Liver (tissue), 9 donors: ENCODE data around the gene FANCG. TPM values are rescaled to one million over a fixed set of nuclear protein-coding genes. Genes with fewer than 3 reads are reported as not detected.

Experiments
- DNase-seq: peaks from one replicate; pipeline ENCODE4 v3.0.0-alpha.2; 2017; ENCODE audit warnings: low spot score
- H3K27ac ChIP-seq, 2 donors: one replicate each; pipeline ENCODE4 v1.7.0; 2013; ENCODE audit warnings: inconsistent platforms in 2 of 2, low read length in 2 of 2, control low read depth in 1 of 2, low read depth in 1 of 2, mild to moderate bottlenecking in 1 of 2
- H3K27me3 ChIP-seq, 4 donors: one replicate each; pipeline versions ENCODE4 v1.6.1 to v1.7.0; 2013; ENCODE audit warnings: low read length in 3 of 4, inconsistent platforms in 1 of 4, mild to moderate bottlenecking in 1 of 4, moderate library complexity in 1 of 4; ENCODE audit not compliant: control insufficient read depth in 4 of 4, insufficient read depth in 4 of 4
- H3K36me3 ChIP-seq, 4 donors: one replicate each; pipeline versions ENCODE4 v1.6.1 to v1.7.0; 2013; ENCODE audit warnings: low read length in 3 of 4, mild to moderate bottlenecking in 3 of 4, low read depth in 1 of 4, moderate library complexity in 1 of 4; ENCODE audit not compliant: control insufficient read depth in 4 of 4, insufficient read depth in 3 of 4
- H3K4me1 ChIP-seq, 4 donors: one replicate each; pipeline versions ENCODE4 v1.6.1 to v1.7.0; 2013; ENCODE audit warnings: low read length in 3 of 4, mild to moderate bottlenecking in 3 of 4, moderate library complexity in 1 of 4; ENCODE audit not compliant: control insufficient read depth in 4 of 4, insufficient read depth in 4 of 4
- H3K4me3 ChIP-seq, 3 donors: one replicate each; pipeline versions ENCODE4 v1.6.1 to v1.7.0; 2013; ENCODE audit warnings: low read length in 3 of 3, control low read depth in 1 of 3, low read depth in 1 of 3, mild to moderate bottlenecking in 1 of 3
- H3K9ac ChIP-seq, 2 donors: one replicate each; pipeline ENCODE4 v1.7.0; 2013; ENCODE audit warnings: low read length in 2 of 2, mild to moderate bottlenecking in 2 of 2, moderate library complexity in 2 of 2, control low read depth in 1 of 2, low read depth in 1 of 2
- H3K9me3 ChIP-seq, 4 donors: one replicate each; pipeline versions ENCODE4 v1.6.1 to v1.7.0; 2013; ENCODE audit warnings: low read length in 3 of 4; ENCODE audit not compliant: control insufficient read depth in 4 of 4
- EGR1 ChIP-seq, 2 donors: IDR thresholded peaks; 2 replicates each; pipeline ENCODE4 v1.6.1; 2016 to 2018; ENCODE audit warnings: antibody characterized with exemption in 2 of 2, low read depth in 2 of 2
- FOXA2 ChIP-seq: IDR thresholded peaks from 2 replicates; pipeline ENCODE4 v1.6.1; 2016; ENCODE audit warnings: antibody characterized with exemption
- GABPA ChIP-seq, 2 donors: IDR thresholded peaks in 1 of 2; conservative IDR thresholded peaks in 1 of 2; 2 replicates each; pipeline ENCODE4 v1.6.1; 2016; ENCODE audit warnings: antibody characterized with exemption in 2 of 2, mild to moderate bottlenecking in 1 of 2, moderate library complexity in 1 of 2
- HNF4A ChIP-seq, 2 donors: conservative IDR thresholded peaks; 2 replicates each; pipeline ENCODE4 v1.6.1; 2016; ENCODE audit warnings: antibody characterized with exemption in 2 of 2, mild to moderate bottlenecking in 2 of 2
- HNF4G ChIP-seq: IDR thresholded peaks from 2 replicates; pipeline ENCODE4 v1.6.1; 2016; ENCODE audit warnings: antibody characterized with exemption
- JUND ChIP-seq, 2 donors: IDR thresholded peaks; 2 replicates each; pipeline ENCODE4 v1.6.1; 2016; ENCODE audit warnings: antibody characterized with exemption in 2 of 2
- NR2F2 ChIP-seq: IDR thresholded peaks from 2 replicates; pipeline ENCODE4 v1.6.1; 2016; ENCODE audit warnings: antibody characterized with exemption
- RAD21 ChIP-seq, 2 donors: IDR thresholded peaks; 2 replicates each; pipeline ENCODE4 v1.6.1; 2016; ENCODE audit warnings: antibody characterized with exemption in 2 of 2, mild to moderate bottlenecking in 2 of 2
- REST ChIP-seq: IDR thresholded peaks from 2 replicates; pipeline ENCODE4 v1.6.1; 2016; ENCODE audit warnings: antibody characterized with exemption, mild to moderate bottlenecking
- RXRA ChIP-seq, 2 donors: IDR thresholded peaks; 2 replicates each; pipeline ENCODE4 v1.6.1; 2017 to 2018; ENCODE audit warnings: antibody characterized with exemption in 2 of 2, mild to moderate bottlenecking in 1 of 2
- SP1 ChIP-seq: IDR thresholded peaks from 2 replicates; pipeline ENCODE4 v1.6.1; 2018; ENCODE audit warnings: antibody characterized with exemption, mild to moderate bottlenecking
- TAF1 ChIP-seq: conservative IDR thresholded peaks from 2 replicates; pipeline ENCODE4 v1.6.1; 2016; ENCODE audit warnings: antibody characterized with exemption, mild to moderate bottlenecking
- YY1 ChIP-seq: IDR thresholded peaks from 2 replicates; pipeline ENCODE4 v1.6.1; 2016; ENCODE audit warnings: antibody characterized with exemption, mild to moderate bottlenecking
- WGBS: extraction: QIAGEN DNeasy Blood & Tissue Kit; methylation state at CpG from one replicate; pipeline ENCODE4 v1.1.7; 2013; 5-methylcytosine and 5-hydroxymethylcytosine counted together
- polyA plus RNA-seq, 2 donors: library from polyadenylated mRNA; stranded (reverse) in 1 of 2; unstranded in 1 of 2; fragments of 200-250 nt in 1 of 2; fragments of >200 nt in 1 of 2; fragmentation: Nextera tagmentation in 1 of 2; extraction: Ambion mirVana in 1 of 2; gene quantifications; one replicate each; pipeline versions ENCODE4 v1.2.1 to v1.2.3, GENCODE V29; 2013 to 2015
- total RNA-seq, 2 donors: library from RNA; depleted of rRNA; stranded (reverse); fragments of >200 nt; gene quantifications; one replicate each; pipeline ENCODE4 v1.2.3, GENCODE V29; 2014
- TF ChIP-seq, protein P1 (sequence below): IDR thresholded peaks from 2 replicates; pipeline ENCODE4 v1.6.1; 2016; ENCODE audit warnings: antibody characterized with exemption
- TF ChIP-seq, protein P2 (sequence below): fragments of 150-350 bp; IDR thresholded peaks from 2 replicates; pipeline ENCODE4 v1.5.1; 2017; ENCODE audit warnings: improper control_type of control experiment, low read depth, low read length; ENCODE audit not compliant: missing input control
- donor health status: healthy.
- donor health status: healthy.
- donor health status: healthy.
- donor health status: healthy.
- donor health status: healthy.

FANCG gene
- total and polyA plus RNA-seq, 4 donors, result 1.7 to 16.0 (median 4.0) TPM

DNA sequence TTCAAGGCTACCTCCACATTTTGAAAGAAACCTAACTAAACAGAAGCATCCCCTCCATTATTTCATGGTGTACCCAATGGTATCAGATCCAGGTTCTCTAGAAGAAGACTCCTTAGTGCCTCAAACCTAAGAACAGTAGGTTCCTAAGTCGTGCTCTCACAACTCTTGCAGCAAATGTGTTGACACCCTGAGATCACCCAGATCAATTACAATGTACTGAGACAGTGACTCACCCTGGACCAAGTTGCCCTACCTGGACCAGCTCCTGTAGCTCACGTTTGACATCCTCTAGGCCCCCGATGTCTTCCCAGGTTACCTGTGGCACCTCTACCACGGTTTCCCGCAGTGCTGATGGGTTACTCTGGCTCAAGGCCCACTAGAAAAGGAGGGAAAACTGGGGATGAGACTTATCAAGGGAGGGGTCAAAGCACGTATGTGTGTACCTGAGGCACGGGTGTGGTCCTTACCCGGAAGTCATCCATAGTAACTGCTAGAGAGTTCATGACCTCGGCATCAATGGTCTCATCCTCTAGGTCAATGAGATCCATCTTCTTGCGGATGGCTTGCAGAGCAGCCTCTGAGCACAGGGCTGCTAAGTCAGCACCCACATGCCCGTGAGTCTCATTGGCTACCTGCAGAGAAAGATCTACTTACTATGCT, 19.1 kb downstream of the FANCG start:
- H3K9ac ChIP-seq, result no peak overlapping the region
- TF ChIP-seq TAF1, result no peak
- no peak for TF ChIP-seq RXRA (IDR thresholded peaks at IDR 0.05)
- TF ChIP-seq JUND (IDR thresholded peaks at IDR 0.05), result no peak
- no peak for TF ChIP-seq HNF4A (conservative IDR thresholded peaks at IDR 0.05)
- TF ChIP-seq HNF4G, result no peak
- no peak for TF ChIP-seq YY1
- TF ChIP-seq GABPA (IDR thresholded peaks at IDR 0.05 in 1 of 2, conservative IDR thresholded peaks at IDR 0.05 in 1 of 2), result no peak
- TF ChIP-seq NR2F2, result no peak
- no peak for DNase-seq
- WGBS, result 94% methylated on average over 11 of the region's 11 CpGs
- no peak overlapping the region for H3K4me3 ChIP-seq
- no peaks in the 10 kb centered on the region for H3K4me1 ChIP-seq
- H3K9me3 ChIP-seq, result no peaks in the 10 kb centered on the region
- H3K27me3 ChIP-seq, result no peaks in the 10 kb centered on the region
- H3K36me3 ChIP-seq, result peaks cover 46 to 97% (median 95%) of the 10 kb centered on the region in 4 donors
- H3K27ac ChIP-seq, result no peak overlapping the region

DNA sequence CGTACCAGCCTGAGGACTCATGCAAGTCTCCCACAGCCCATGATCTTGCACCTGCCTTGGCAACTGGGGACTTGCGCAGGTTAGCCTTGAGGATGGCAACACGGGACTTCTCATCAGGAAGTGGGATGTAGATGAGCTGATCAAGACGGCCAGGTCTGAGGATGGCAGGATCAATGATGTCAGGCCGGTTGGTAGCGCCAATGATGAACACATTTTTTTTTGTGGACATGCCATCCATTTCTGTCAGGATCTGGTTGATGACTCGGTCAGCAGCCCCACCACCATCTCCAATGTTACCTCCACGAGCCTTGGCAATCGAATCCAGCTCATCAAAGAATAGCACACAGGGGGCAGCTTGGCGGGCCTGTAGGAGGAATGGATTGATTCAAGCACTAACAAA, 20.3 kb downstream of the FANCG start:
- no peaks in the 10 kb centered on the region for H3K27me3 ChIP-seq
- WGBS, result 96% methylated on average over 10 of the region's 10 CpGs
- no peak overlapping the region for H3K4me3 ChIP-seq

DNA sequence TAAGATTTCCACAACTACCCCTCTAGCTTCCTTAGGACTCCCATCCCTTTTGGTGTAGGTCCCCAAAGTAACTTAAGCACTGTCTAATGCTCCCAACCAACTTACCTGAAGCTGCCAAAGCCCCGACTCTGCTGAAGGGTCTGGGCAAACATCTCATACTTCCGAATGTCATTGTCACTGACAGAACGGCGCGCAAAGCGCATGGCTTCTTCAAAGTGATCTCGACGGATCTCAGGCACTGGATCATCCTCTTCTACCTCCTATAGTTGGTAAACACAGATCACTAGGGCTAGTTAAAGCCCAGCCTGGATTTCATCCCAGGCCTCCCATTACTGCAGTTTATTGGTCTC, 22.5 kb downstream of the FANCG start:
- DNase-seq, result no peak
- H3K4me3 ChIP-seq, result no peak overlapping the region
- no peak overlapping the region for H3K27ac ChIP-seq
- no peak overlapping the region for H3K9ac ChIP-seq
- no peaks in the 10 kb centered on the region for H3K27me3 ChIP-seq
- WGBS, result 97% methylated on average over 8 of the region's 8 CpGs
- peaks cover 34 to 79% (median 74%) of the 10 kb centered on the region in 4 donors for H3K36me3 ChIP-seq
- no peaks in the 10 kb centered on the region for H3K4me1 ChIP-seq
- no peak for TF ChIP-seq RAD21 (IDR thresholded peaks at IDR 0.05)
- no peaks in the 10 kb centered on the region for H3K9me3 ChIP-seq

More for the DNA sequence above, 20.3 kb downstream of the FANCG start:
- no peaks in the 10 kb centered on the region for H3K4me1 ChIP-seq
- no peak for TF ChIP-seq NR2F2
- TF ChIP-seq FOXA2, result no peak
- TF ChIP-seq SP1, result no peak
- no peak for TF ChIP-seq RXRA (IDR thresholded peaks at IDR 0.05)
- no peak for TF ChIP-seq HNF4G
- no peak for TF ChIP-seq GABPA (IDR thresholded peaks at IDR 0.05 in 1 of 2, conservative IDR thresholded peaks at IDR 0.05 in 1 of 2)
- TF ChIP-seq, protein P1, sequence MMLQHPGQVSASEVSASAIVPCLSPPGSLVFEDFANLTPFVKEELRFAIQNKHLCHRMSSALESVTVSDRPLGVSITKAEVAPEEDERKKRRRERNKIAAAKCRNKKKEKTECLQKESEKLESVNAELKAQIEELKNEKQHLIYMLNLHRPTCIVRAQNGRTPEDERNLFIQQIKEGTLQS, result no peak
- peaks cover 43 to 95% (median 90%) of the 10 kb centered on the region in 4 donors for H3K36me3 ChIP-seq
- H3K27ac ChIP-seq, result no peak overlapping the region
- H3K9ac ChIP-seq, result no peak overlapping the region
- H3K9me3 ChIP-seq, result no peaks in the 10 kb centered on the region
- no peak for DNase-seq

GRCh38 chr9:35056571-35057270, 23.0 kb downstream of the FANCG start:
- H3K9me3 ChIP-seq, result no peaks in the 10 kb centered on the region
- no peak for DNase-seq
- H3K4me3 ChIP-seq, result no peak overlapping the region
- H3K27ac ChIP-seq, result no peak overlapping the region
- H3K9ac ChIP-seq, result no peak overlapping the region
- no peaks in the 10 kb centered on the region for H3K27me3 ChIP-seq
- H3K36me3 ChIP-seq, result peaks cover 31 to 73% (median 71%) of the 10 kb centered on the region in 4 donors
- 93% methylated on average over 9 of the region's 9 CpGs for WGBS
- no peaks in the 10 kb centered on the region for H3K4me1 ChIP-seq
- TF ChIP-seq HNF4A (conservative IDR thresholded peaks at IDR 0.05) (no peak), RXRA (IDR thresholded peaks at IDR 0.05) (no peak), EGR1 (IDR thresholded peaks at IDR 0.05; ENCODE audit: low read depth in 2 of 2) (no peak), JUND (IDR thresholded peaks at IDR 0.05) (no peak), REST (no peak), SP1 (no peak), YY1 (no peak), TAF1 (no peak)
- TF ChIP-seq, protein P1, result no peak
- TF ChIP-seq, protein P2, sequence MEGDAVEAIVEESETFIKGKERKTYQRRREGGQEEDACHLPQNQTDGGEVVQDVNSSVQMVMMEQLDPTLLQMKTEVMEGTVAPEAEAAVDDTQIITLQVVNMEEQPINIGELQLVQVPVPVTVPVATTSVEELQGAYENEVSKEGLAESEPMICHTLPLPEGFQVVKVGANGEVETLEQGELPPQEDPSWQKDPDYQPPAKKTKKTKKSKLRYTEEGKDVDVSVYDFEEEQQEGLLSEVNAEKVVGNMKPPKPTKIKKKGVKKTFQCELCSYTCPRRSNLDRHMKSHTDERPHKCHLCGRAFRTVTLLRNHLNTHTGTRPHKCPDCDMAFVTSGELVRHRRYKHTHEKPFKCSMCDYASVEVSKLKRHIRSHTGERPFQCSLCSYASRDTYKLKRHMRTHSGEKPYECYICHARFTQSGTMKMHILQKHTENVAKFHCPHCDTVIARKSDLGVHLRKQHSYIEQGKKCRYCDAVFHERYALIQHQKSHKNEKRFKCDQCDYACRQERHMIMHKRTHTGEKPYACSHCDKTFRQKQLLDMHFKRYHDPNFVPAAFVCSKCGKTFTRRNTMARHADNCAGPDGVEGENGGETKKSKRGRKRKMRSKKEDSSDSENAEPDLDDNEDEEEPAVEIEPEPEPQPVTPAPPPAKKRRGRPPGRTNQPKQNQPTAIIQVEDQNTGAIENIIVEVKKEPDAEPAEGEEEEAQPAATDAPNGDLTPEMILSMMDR, result no peak
